Measurements from ENCODE around the gene CTSZ. TPM values are rescaled to one million over a fixed set of nuclear protein-coding genes. Genes with fewer than 3 reads are reported as not detected.

The CTSZ gene
- total RNA-seq, 1 donor from 2014 or later: 131 TPM

DNA sequence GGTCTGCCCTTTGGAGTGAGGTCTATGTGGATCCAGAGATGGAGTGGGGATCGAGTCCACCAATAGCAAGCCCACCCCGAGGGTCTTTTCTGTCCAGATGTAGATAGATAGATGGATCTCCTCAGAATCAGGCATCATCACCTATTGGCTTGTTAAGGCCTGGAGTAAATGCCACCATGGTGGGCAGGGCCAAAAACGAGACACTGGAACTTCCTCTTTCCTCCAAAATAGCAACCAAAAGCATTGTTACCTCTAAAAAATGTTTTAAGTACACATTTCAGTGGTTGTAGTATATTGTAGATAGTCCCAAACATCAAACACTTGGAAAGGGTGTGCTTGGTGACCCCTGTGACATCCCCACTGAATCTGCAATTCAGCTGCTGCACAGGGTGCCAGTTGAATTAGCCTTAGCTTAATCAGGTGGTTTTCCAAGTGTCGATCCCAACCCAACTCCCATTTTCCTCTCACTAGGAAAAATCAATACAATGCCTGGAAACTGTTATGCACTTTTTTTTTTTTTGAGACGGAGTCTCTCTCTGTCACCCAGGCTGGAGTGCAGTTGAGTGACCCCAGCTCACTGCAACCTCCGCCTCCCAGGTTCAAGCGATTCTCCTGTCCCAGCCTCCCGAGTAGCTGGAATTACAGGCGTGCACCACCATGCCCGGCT lies 61.0 kb downstream of the CTSZ start:
- Histone ChIP-seq H3K27me3 (ENCODE audit: low read depth) (no peaks in the 10 kb centered on the region), H3K36me3 (no peaks in the 10 kb centered on the region), H3K4me3 (no peak overlapping the region), H3K4me1 (peaks cover 4% of the 10 kb centered on the region), H3K9me3 (replicated peaks) (no peaks in the 10 kb centered on the region), H3K27ac (replicated peaks) (no peak overlapping the region)
- TF ChIP-seq, protein P1, sequence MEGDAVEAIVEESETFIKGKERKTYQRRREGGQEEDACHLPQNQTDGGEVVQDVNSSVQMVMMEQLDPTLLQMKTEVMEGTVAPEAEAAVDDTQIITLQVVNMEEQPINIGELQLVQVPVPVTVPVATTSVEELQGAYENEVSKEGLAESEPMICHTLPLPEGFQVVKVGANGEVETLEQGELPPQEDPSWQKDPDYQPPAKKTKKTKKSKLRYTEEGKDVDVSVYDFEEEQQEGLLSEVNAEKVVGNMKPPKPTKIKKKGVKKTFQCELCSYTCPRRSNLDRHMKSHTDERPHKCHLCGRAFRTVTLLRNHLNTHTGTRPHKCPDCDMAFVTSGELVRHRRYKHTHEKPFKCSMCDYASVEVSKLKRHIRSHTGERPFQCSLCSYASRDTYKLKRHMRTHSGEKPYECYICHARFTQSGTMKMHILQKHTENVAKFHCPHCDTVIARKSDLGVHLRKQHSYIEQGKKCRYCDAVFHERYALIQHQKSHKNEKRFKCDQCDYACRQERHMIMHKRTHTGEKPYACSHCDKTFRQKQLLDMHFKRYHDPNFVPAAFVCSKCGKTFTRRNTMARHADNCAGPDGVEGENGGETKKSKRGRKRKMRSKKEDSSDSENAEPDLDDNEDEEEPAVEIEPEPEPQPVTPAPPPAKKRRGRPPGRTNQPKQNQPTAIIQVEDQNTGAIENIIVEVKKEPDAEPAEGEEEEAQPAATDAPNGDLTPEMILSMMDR (IDR thresholded peaks at IDR 0.05; ENCODE audit: borderline replicate concordance): no peak
- intact Hi-C loops (cut with micrococcal nuclease): no loop called here
- no peak for DNase-seq

Other genes starting within 250 kb of the CTSZ start
- 0.25 TPM for gene GNAS-AS1, start 156.4 kb downstream of the CTSZ start, total RNA-seq
- 1,444 TPM for gene GNAS, start 154.5 kb downstream of the CTSZ start, total RNA-seq
- gene NELFCD, start 26.0 kb downstream of the CTSZ start, total RNA-seq: 30.4 TPM
- 0.30 TPM for gene TUBB1, start 12.2 kb upstream of the CTSZ start, total RNA-seq
- 134 TPM for gene ATP5F1E, start 25.1 kb upstream of the CTSZ start, total RNA-seq
- 46.6 TPM for gene PRELID3B, start 35.5 kb upstream of the CTSZ start, total RNA-seq
- gene ZNF831, start 156.6 kb upstream of the CTSZ start, total RNA-seq: 0.05 TPM

Data from left ventricle myocardium inferior (tissue), 1 donor.